HG03565 (cell line): ENCODE measurements around the gene TGFB2.

ENCODE experiments used
- ATAC-seq: cut with Tn5 transposase; IDR thresholded peaks from one replicate; pipeline ENCODE4 v1.9.1; 2021; ENCODE audit warnings: mild to moderate bottlenecking, moderate library complexity; ENCODE audit not compliant: unreplicated experiment

The TGFB2 gene

GRCh38 chr1:218454700-218455282 is 109.7 kb downstream of the TGFB2 start:
- ATAC-seq = no peak

- no peak for ATAC-seq
Measured at GRCh38 chr1:218456444-218456843, 111.3 kb downstream of the TGFB2 start.

DNA sequence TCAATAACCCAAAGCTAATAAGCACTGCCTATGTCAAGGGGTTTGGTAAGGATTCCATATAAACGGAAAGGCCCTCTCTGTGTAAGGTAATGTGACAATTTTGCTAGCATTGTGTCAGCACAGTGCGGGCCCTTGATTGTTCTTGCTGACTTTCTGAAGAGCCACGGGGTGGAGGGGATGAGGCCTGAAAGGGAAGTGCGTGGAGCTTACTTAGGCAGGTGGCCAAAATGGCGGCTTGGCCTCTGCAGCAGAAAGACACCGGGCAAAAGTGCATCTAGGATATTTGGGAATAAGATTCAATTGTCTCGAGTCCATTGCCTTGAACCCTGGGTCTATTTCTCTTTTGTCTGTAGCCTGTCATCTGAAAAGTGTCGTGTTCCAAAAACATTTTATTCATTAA is 114.3 kb downstream of the TGFB2 start:
- ATAC-seq = no peak

DNA sequence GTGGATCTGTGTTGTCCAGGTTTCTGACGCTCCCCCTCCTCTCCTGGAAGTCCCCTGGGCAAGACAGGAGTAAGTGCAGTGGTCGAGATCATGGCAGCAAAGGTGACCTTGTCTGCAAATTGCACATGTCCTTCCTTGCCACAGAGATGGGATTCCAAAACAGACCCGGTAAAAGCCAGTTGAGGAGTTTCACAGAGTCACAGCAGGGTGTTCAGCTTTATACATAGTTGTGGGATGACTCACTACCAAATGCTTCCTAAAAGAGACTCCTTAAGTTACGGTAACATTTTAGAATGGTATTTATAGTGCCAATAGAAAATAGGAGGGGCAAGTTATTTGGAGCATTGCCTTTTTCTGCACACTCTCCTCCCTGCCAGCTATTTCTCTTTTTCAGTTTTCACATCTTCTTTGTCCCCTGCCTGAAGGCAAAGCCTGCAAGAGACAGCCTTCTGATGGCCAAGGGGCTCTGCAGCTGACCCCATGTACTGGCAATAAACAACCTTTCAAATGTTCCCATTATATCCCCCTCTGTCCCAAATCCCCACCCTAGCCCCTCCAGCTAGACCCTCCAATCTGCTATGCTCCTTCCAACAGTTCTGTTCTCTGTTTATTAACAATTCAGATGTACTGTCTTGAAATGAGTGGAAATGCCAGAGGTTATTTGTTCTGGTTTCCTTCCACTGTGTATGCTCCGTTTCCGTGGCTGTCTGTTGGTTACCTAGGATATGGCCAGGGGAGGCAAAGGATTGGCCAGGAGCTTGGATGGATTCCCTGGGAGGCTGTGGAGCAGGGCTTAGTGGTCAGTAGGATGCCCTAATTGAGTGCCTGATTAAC is 115.0 kb downstream of the TGFB2 start:
- ATAC-seq = peak; percentile 64

- no peak for ATAC-seq
Measured at GRCh38 chr1:218461351-218461750, 116.2 kb downstream of the TGFB2 start.

DNA sequence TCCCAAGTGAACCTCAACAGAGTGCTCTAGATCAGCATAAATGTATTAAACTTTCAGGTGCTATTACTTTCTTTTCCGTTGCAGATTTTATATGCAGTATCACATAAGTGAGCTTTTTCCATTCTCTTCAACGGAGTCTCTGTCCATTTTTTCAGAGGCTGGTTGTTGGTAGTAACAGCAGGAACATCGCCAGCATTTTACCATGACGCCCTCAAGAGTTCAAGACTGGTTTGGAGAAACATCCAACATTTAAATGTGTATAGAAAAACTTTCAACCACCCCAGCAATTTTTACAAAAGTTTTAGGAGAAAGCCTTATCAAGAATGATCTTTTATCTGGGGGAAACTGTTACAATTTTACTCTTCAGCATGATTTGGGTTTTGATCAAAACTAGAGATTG is 117.0 kb downstream of the TGFB2 start:
- no peak for ATAC-seq

DNA sequence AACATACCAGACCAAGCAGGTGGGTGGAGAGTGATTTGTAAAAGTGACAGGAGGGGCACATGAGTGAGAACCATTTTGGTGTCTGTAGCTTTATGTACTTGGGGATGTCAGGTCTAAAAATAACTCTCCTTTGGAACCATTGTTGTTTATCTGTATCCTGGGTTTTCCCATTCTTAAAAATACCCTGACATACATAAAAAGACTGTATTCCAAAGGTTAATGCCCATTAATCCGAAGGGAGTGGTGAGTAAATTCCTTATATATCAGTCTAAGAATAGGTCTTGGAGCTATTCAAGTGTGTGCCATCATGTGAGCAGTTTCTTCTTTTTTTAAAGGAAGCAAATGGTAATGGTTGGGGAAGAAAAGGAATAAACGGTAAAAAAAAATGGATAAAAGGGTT is 117.5 kb downstream of the TGFB2 start:
- no peak for ATAC-seq

DNA sequence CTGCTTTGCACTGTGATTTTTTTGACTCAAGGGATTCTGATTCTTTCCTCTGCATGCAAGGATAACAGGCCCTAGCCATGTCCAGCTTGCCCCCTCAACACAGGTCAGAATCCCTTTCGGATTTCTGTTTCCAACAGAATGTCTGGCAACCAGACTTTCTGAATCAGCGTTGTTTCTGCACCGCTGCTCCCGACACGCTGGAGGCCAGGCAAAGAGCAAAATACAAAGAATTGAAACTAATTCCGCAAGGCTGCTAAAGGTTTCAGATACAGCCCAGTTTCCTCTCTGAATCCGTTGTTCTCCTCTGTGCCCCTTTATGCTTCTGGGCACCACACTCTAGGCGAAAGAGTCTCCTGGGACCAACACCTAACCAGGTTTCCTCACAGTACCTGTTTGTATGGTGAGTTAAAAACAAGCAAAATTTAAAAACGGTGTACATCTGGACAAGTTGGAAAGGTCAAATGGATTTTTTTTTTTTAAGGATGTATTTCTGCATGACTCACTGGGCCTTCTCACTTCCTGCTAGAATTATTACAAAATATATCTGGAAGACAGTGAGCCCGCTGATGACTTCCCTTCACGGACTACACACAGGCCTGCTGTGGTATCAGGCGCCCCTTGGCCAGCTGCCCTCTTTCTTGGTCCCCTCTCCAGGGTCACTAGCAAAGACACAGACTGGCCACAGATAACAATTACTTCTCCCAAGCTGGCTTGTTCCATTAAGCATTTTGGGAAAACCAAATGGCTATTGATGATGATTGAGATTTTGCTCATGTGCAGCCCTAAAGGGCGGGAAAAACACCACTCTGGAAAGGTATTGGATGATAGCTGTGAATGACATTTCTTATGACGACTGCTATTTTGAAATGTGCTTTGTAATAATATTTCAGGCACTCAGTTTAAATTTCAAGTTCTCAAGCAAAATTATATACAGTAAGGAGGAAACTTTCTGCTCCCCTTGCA is 118.3 kb downstream of the TGFB2 start:
- no peak for ATAC-seq

- no peak for ATAC-seq
Measured at GRCh38 chr1:218464871-218465270, 119.7 kb downstream of the TGFB2 start.

DNA sequence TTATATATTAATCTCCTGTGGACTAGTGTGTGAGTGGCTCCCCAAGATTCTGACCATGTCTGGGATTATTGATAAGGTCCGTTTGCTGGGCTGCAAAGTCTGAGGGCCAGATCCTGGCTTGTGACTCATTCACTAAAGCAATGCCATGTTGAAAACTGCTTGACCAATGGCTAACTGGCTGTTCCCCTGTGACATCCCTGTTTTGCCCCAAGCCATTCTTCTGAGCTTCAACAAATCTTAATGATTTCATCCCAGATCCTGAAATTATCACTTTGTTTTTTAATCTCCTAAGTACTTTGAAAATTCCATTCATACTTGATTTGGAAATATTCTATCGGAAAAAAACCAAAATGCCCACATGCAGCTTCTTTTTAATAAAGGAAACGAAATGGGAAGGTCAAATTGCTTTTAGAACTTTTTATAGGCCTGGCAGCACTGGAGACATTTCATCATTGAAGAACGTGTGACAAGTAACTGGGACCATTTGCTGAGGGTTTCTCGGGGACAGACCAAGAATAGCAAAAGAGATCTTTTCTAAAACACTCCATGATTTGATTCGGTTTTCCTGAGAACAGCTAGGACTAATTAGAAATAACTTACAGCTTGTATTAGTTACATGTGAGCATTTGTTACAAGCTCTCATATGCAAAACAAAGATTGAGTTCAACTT is 121.3 kb downstream of the TGFB2 start:
- no peak for ATAC-seq

GRCh38 chr1:218467101-218468072 is 122.3 kb downstream of the TGFB2 start:
- no peak for ATAC-seq

GRCh38 chr1:218468711-218469110 is 123.6 kb downstream of the TGFB2 start:
- ATAC-seq = no peak

- no peak for ATAC-seq
Measured at GRCh38 chr1:218472885-218473284, 127.7 kb downstream of the TGFB2 start.

- peak; percentile 59 for ATAC-seq
Measured at GRCh38 chr1:218473522-218473921, 128.4 kb downstream of the TGFB2 start.

DNA sequence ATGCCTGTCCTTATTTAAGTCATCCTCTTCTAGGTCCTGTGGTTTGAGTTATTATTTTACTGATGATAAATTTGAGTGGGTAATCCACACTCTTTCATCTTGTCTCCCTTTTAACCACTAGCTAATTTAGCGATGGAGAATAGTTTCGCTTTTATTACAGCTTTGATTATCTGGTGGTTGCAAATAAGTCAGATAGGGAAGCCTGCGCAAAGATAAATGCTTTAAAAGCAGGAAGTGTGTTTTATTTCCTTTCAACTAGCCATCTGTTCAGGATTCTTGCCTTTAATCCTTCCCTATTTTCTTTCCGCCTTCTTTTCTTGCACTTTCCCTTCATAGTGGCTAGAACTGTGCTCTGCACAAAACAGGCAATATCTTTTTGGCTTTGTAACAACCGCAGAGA is 129.0 kb downstream of the TGFB2 start:
- no peak for ATAC-seq

DNA sequence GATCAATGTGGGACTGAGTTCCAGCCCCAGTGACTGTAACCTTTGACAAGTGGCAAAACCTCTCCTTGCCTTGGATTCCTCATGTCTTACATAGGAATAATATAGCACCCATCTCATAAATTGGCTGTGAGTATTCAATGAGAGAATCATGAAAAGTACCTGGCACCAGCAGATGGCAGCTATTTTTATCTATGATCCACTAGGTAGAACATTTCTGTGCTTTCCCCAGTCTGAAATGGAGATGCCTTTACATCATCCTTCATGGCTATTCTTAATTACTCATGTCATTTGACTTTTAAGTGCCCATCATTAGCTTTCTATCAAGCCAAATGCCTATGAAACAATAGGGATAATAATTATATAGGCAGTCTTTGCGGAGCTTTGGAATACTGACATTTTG is 130.1 kb downstream of the TGFB2 start:
- ATAC-seq = no peak

GRCh38 chr1:218475699-218476098 is 130.6 kb downstream of the TGFB2 start:
- no peak for ATAC-seq

DNA sequence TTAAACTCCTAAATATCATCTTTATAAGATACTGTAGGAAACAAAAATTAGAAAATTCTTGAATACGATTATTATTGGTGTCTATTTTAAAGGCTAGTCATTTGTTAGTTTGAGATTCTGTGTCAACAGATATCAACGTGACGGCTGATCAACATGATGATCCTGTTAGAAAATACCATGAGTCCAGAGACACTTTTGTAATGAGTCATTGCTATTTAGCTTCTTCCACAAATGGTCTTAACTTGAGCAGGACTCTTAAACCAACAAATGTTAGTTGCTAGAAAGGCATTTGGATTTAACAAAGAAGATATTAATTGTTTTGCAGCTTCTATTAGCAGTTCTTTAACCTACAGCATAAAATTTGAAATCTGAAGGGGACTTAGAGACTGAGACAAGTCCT is 131.2 kb downstream of the TGFB2 start:
- ATAC-seq = no peak

GRCh38 chr1:218478336-218478735 is 133.2 kb downstream of the TGFB2 start:
- ATAC-seq = no peak
